Measurements from ENCODE around the gene TMEM125.

The TMEM125 gene

DNA sequence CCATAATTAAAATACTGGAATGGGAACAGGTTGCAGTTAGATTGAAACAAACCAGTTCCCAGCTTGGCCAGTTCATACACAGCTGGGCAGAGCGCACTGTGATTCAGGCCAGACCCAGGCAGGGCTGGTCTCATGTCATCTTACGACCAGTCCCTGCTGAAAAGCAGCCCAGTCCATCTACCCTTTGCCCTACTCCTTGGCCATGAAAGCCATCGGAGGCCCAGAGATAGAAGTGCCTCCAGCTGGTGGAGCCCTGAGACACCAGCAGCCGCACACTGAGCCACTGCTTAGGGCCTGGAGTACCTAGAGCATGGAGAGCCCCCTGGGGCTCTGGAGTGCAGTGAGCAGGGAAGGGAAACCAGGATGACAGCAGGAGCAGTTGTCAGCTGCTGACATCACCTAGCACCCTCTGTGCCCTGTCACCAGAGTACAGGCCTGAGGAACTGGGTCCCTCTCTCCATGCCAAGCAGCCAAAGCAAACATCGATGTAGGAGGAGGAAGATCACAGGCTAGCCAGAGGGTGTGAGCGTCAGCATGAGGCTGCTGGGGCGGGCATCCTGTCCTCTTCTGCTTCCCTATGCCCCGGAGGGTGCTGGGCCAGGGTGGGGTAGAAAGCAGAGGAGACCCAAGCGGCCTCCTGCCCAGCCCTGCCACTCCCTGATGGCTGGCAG is 34.2 kb upstream of the TMEM125 start:
- H4K91ac ChIP-seq (ENCODE audit: low read depth, low read length, poor library complexity): no peak overlapping the region
- H3K14ac ChIP-seq (ENCODE audit: low read length): no peak overlapping the region
- no CpG with 5 or more reads among the region's 9 CpGs for WGBS, 2 donors (ENCODE audit: extremely low coverage in 2 of 2, insufficient read length in 2 of 2, insufficient replicate concordance in 1 of 2)
- no peak overlapping the region for H3K4me3 ChIP-seq (ENCODE audit: low read length in 2 of 2)
- no peaks in the 10 kb centered on the region for H3K4me1 ChIP-seq (ENCODE audit: control insufficient read depth in 2 of 2, insufficient read depth in 1 of 2, low read depth in 1 of 2, low read length in 2 of 2)
- H2BK12ac ChIP-seq (ENCODE audit: low read length): no peak overlapping the region
- no peaks in the 10 kb centered on the region for H3K79me1 ChIP-seq (ENCODE audit: low read depth, low read length)
- H3K18ac ChIP-seq (ENCODE audit: low read length): no peak overlapping the region
- no peak overlapping the region for H2AK5ac ChIP-seq (ENCODE audit: low read depth, low read length)
- peaks cover 0 to 36% (median 0%) of the 10 kb centered on the region in 3 experiments for H3K27me3 ChIP-seq (ENCODE audit: control insufficient read depth in 3 of 3, insufficient read depth in 3 of 3, low read depth in 1 of 3, low read length in 3 of 3)
- H4K8ac ChIP-seq (ENCODE audit: low read depth, low read length): no peak overlapping the region
- no peak overlapping the region for H3K23ac ChIP-seq (ENCODE audit: low read depth, low read length, poor library complexity)
- no peak overlapping the region for H2BK5ac ChIP-seq (ENCODE audit: low read length)
- no peak overlapping the region for H3K4me2 ChIP-seq (ENCODE audit: insufficient read depth, low read length, poor library complexity, severe bottlenecking)
- no peak overlapping the region for H3K4ac ChIP-seq (ENCODE audit: low read length)
- H2BK15ac ChIP-seq (ENCODE audit: low read length): no peak overlapping the region
- no peak overlapping the region for H3K27ac ChIP-seq (replicated peaks; ENCODE audit: low read length)
- no peak overlapping the region for H2AFZ ChIP-seq (ENCODE audit: low read length)
- no peaks in the 10 kb centered on the region for H3K9me3 ChIP-seq (replicated peaks in 1 of 2; ENCODE audit: control insufficient read depth in 2 of 2, insufficient read depth in 1 of 2, low read depth in 1 of 2, low read length in 2 of 2)
- H3K9ac ChIP-seq (ENCODE audit: low read depth, low read length, poor library complexity): no peak overlapping the region
- no peak for DNase-seq (ENCODE audit: low spot score)
- no peak overlapping the region for H2BK120ac ChIP-seq (ENCODE audit: low read depth, low read length)
- no peaks in the 10 kb centered on the region for H3K36me3 ChIP-seq (replicated peaks in 1 of 2; ENCODE audit: control insufficient read depth in 2 of 2, insufficient read depth in 2 of 2, low read length in 2 of 2)

DNA sequence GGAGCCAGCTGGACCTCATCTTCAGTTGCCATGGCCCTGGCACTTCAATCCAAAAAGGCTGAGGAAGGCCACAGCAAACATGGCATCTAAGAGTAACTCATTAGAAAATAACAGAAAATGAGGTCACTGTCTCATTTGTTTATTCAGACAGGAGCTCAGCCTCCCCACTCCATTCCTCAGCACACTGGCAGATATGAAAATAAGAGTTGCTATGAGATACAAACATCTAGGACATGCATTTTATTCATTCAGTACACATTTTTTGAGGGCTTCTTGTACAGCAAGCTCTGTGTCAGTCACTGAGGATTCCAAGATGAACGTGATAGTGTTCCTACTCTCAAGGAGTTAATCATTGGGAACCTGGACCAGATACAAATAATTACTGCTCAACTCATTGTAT is 32.7 kb upstream of the TMEM125 start:
- no peak overlapping the region for H3K4ac ChIP-seq (ENCODE audit: low read length)
- no peak overlapping the region for H3K14ac ChIP-seq (ENCODE audit: low read length)
- H3K27me3 ChIP-seq (ENCODE audit: control insufficient read depth in 3 of 3, insufficient read depth in 3 of 3, low read depth in 1 of 3, low read length in 3 of 3): peaks cover 0 to 25% (median 0%) of the 10 kb centered on the region in 3 experiments
- H3K9me3 ChIP-seq (replicated peaks in 1 of 2; ENCODE audit: control insufficient read depth in 2 of 2, insufficient read depth in 1 of 2, low read depth in 1 of 2, low read length in 2 of 2): no peaks in the 10 kb centered on the region
- H3K36me3 ChIP-seq (replicated peaks in 1 of 2; ENCODE audit: control insufficient read depth in 2 of 2, insufficient read depth in 2 of 2, low read length in 2 of 2): no peaks in the 10 kb centered on the region
- no peak overlapping the region for H3K18ac ChIP-seq (ENCODE audit: low read length)
- no peak overlapping the region for H2BK12ac ChIP-seq (ENCODE audit: low read length)
- no CpG with 5 or more reads among the region's 1 CpG for WGBS, 2 donors (ENCODE audit: extremely low coverage in 2 of 2, insufficient read length in 2 of 2, insufficient replicate concordance in 1 of 2)
- no peak overlapping the region for H4K91ac ChIP-seq (ENCODE audit: low read depth, low read length, poor library complexity)
- no peak overlapping the region for H3K4me3 ChIP-seq (ENCODE audit: low read length in 2 of 2)
- no peak overlapping the region for H2BK120ac ChIP-seq (ENCODE audit: low read depth, low read length)
- no peaks in the 10 kb centered on the region for H3K79me1 ChIP-seq (ENCODE audit: low read depth, low read length)
- DNase-seq (ENCODE audit: low spot score): no peak
- no peaks in the 10 kb centered on the region for H3K4me1 ChIP-seq (ENCODE audit: control insufficient read depth in 2 of 2, insufficient read depth in 1 of 2, low read depth in 1 of 2, low read length in 2 of 2)
- no peak overlapping the region for H2AK5ac ChIP-seq (ENCODE audit: low read depth, low read length)
- H2BK5ac ChIP-seq (ENCODE audit: low read length): no peak overlapping the region
- no peak overlapping the region for H2BK15ac ChIP-seq (ENCODE audit: low read length)
- no peak overlapping the region for H3K4me2 ChIP-seq (ENCODE audit: insufficient read depth, low read length, poor library complexity, severe bottlenecking)
- no peak overlapping the region for H4K8ac ChIP-seq (ENCODE audit: low read depth, low read length)
- no peak overlapping the region for H3K9ac ChIP-seq (ENCODE audit: low read depth, low read length, poor library complexity)
- no peak overlapping the region for H3K27ac ChIP-seq (replicated peaks; ENCODE audit: low read length)
- no peak overlapping the region for H3K23ac ChIP-seq (ENCODE audit: low read depth, low read length, poor library complexity)
- H2AFZ ChIP-seq (ENCODE audit: low read length): no peak overlapping the region

DNA sequence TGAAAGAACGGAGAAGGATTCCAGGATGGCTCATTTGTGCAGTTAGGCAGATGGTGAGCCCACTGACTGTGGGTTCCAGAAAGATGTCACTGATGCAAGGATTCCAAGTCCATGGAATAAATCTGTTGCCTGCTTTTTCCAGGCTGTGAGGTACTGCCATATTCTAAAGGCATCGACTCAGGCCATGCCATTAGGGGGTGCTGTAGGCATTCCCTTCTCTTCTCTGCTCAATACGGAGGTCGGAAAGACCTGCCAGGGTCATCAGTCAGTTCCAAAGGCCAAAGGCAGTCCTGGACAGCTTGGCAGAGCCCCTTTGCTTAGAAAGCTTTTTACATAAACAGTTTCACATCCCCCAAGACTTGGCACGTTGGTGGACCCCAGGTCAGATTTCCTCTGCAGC is 31.7 kb upstream of the TMEM125 start:
- Histone ChIP-seq H4K8ac (ENCODE audit: low read depth, low read length) (no peak overlapping the region), H3K23ac (ENCODE audit: low read depth, low read length, poor library complexity) (no peak overlapping the region), H3K4ac (ENCODE audit: low read length) (no peak overlapping the region), H3K18ac (ENCODE audit: low read length) (no peak overlapping the region), H4K91ac (ENCODE audit: low read depth, low read length, poor library complexity) (no peak overlapping the region), H3K9me3 (replicated peaks in 1 of 2; ENCODE audit: control insufficient read depth in 2 of 2, insufficient read depth in 1 of 2, low read depth in 1 of 2, low read length in 2 of 2) (no peaks in the 10 kb centered on the region), H2BK120ac (ENCODE audit: low read depth, low read length) (no peak overlapping the region), H3K4me1 (ENCODE audit: control insufficient read depth in 2 of 2, insufficient read depth in 1 of 2, low read depth in 1 of 2, low read length in 2 of 2) (no peaks in the 10 kb centered on the region), H3K4me3 (ENCODE audit: low read length in 2 of 2) (no peak overlapping the region), H2BK5ac (ENCODE audit: low read length) (no peak overlapping the region), H3K27ac (replicated peaks; ENCODE audit: low read length) (no peak overlapping the region), H2AK5ac (ENCODE audit: low read depth, low read length) (no peak overlapping the region), H3K36me3 (replicated peaks in 1 of 2; ENCODE audit: control insufficient read depth in 2 of 2, insufficient read depth in 2 of 2, low read length in 2 of 2) (no peaks in the 10 kb centered on the region), H3K27me3 (ENCODE audit: control insufficient read depth in 3 of 3, insufficient read depth in 3 of 3, low read depth in 1 of 3, low read length in 3 of 3) (peaks cover 0 to 19% (median 0%) of the 10 kb centered on the region in 3 experiments), H2BK15ac (ENCODE audit: low read length) (no peak overlapping the region), H2BK12ac (ENCODE audit: low read length) (no peak overlapping the region), H2AFZ (ENCODE audit: low read length) (no peak overlapping the region), H3K9ac (ENCODE audit: low read depth, low read length, poor library complexity) (no peak overlapping the region), H3K14ac (ENCODE audit: low read length) (no peak overlapping the region), H3K79me1 (ENCODE audit: low read depth, low read length) (no peaks in the 10 kb centered on the region), H3K4me2 (ENCODE audit: insufficient read depth, low read length, poor library complexity, severe bottlenecking) (no peak overlapping the region)
- peak; percentile 64 for DNase-seq (ENCODE audit: low spot score)
- WGBS, 2 donors (ENCODE audit: extremely low coverage in 2 of 2, insufficient read length in 2 of 2, insufficient replicate concordance in 1 of 2): no CpG with 5 or more reads among the region's 5 CpGs

DNA sequence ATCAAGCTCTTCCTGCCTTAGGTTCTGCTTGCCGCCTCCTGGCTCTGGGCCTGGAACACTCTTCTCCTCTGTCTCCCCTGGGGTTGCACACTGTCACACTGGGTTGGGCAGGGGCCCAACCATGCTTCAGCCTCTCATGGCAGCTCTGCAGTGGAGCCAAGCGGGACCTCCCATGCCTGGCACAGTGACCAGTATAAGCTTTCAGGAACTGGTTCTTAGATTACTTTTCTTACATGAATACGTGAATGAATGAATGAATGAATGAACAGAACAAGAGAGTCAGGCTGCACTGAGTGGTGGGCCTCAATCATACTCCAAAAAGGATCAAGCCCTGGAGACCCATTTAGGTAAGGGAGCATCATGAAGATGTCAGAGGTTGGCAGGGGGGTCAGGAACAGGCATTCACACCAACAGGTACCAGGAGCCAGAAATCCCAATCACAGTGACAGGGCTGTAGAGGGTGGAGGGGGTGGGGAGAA is 30.8 kb upstream of the TMEM125 start:
- H3K36me3 ChIP-seq (replicated peaks in 1 of 2; ENCODE audit: control insufficient read depth in 2 of 2, insufficient read depth in 2 of 2, low read length in 2 of 2): no peaks in the 10 kb centered on the region
- H3K4me3 ChIP-seq (ENCODE audit: low read length in 2 of 2): no peak overlapping the region
- H2BK15ac ChIP-seq (ENCODE audit: low read length): no peak overlapping the region
- no peak overlapping the region for H3K27ac ChIP-seq (replicated peaks; ENCODE audit: low read length)
- no CpG with 5 or more reads among the region's 3 CpGs for WGBS, 2 donors (ENCODE audit: extremely low coverage in 2 of 2, insufficient read length in 2 of 2, insufficient replicate concordance in 1 of 2)
- no peaks in the 10 kb centered on the region for H3K9me3 ChIP-seq (replicated peaks in 1 of 2; ENCODE audit: control insufficient read depth in 2 of 2, insufficient read depth in 1 of 2, low read depth in 1 of 2, low read length in 2 of 2)
- H2AK5ac ChIP-seq (ENCODE audit: low read depth, low read length): no peak overlapping the region
- no peak overlapping the region for H2BK5ac ChIP-seq (ENCODE audit: low read length)
- H3K18ac ChIP-seq (ENCODE audit: low read length): no peak overlapping the region
- H3K4me1 ChIP-seq (ENCODE audit: control insufficient read depth in 2 of 2, insufficient read depth in 1 of 2, low read depth in 1 of 2, low read length in 2 of 2): peaks cover 0 to 3% of the 10 kb centered on the region in 2 donors
- no peak overlapping the region for H3K4me2 ChIP-seq (ENCODE audit: insufficient read depth, low read length, poor library complexity, severe bottlenecking)
- H2AFZ ChIP-seq (ENCODE audit: low read length): no peak overlapping the region
- no peak overlapping the region for H2BK12ac ChIP-seq (ENCODE audit: low read length)
- no peak overlapping the region for H4K8ac ChIP-seq (ENCODE audit: low read depth, low read length)
- peaks cover 0 to 12% (median 0%) of the 10 kb centered on the region in 3 experiments for H3K27me3 ChIP-seq (ENCODE audit: control insufficient read depth in 3 of 3, insufficient read depth in 3 of 3, low read depth in 1 of 3, low read length in 3 of 3)
- H2BK120ac ChIP-seq (ENCODE audit: low read depth, low read length): no peak overlapping the region
- H3K14ac ChIP-seq (ENCODE audit: low read length): no peak overlapping the region
- H3K4ac ChIP-seq (ENCODE audit: low read length): no peak overlapping the region
- H3K23ac ChIP-seq (ENCODE audit: low read depth, low read length, poor library complexity): no peak overlapping the region
- H3K9ac ChIP-seq (ENCODE audit: low read depth, low read length, poor library complexity): no peak overlapping the region
- H4K91ac ChIP-seq (ENCODE audit: low read depth, low read length, poor library complexity): no peak overlapping the region
- no peak for DNase-seq (ENCODE audit: low spot score)
- H3K79me1 ChIP-seq (ENCODE audit: low read depth, low read length): no peaks in the 10 kb centered on the region

All from neuronal stem cell (in vitro differentiated cells).